ENCODE measurements around the gene CXCL10. TPM values are rescaled to one million over a fixed set of nuclear protein-coding genes. Genes with fewer than 3 reads are reported as not detected.

The CXCL10 gene
- total RNA-seq, 1 experiment from 2014 or later = not detected

GRCh38 chr4:75989846-75990528, 33.3 kb downstream of the CXCL10 start:
- ATAC-seq (no peak), DNase-seq (ENCODE audit: low read depth, low spot score) (no peak)
- Histone ChIP-seq H3K4me1 (ENCODE audit: control insufficient read depth, insufficient read depth, low read length) (peaks cover 6% of the 10 kb centered on the region), H3K9me3 (ENCODE audit: control insufficient read depth, insufficient read depth, low read depth, low read length) (no peaks in the 10 kb centered on the region), H3K27me3 (ENCODE audit: control insufficient read depth, insufficient read depth, low read length) (no peaks in the 10 kb centered on the region), H3K4me3 (ENCODE audit: low read depth in 2 of 2, low read length in 2 of 2) (peak overlapping the region; percentile 95 to 97), H3K36me3 (ENCODE audit: control insufficient read depth, insufficient read depth, low read length) (peaks cover 5% of the 10 kb centered on the region; the same call in 1 of the 2 replicates), H3K27ac (ENCODE audit: low read length) (peak overlapping the region; percentile 87)
- intact Hi-C loops (cut with micrococcal nuclease; ENCODE audit: unreplicated experiment) = no loop called here
- CTCF ChIA-PET = no interaction called here
- BruUV-seq (replicated peaks) = no TSS peak
- in situ Hi-C loops (cut with HindIII; ENCODE audit: low pct_unique_long_range_greater_than_20kb, low sequenced_read_pairs) = no loop called here
- POLR2A ChIA-PET = no interaction called here
- TF ChIP-seq POLR2AphosphoS5 (IDR thresholded peaks at IDR 0.05; ENCODE audit: low read depth, low read length) = no peak
- no peak for TF ChIP-seq SIN3A (IDR thresholded peaks at IDR 0.05; ENCODE audit: borderline replicate concordance, insufficient read depth, low read depth, low read length)
- no peak for TF ChIP-seq REST (IDR thresholded peaks at IDR 0.05; ENCODE audit: insufficient read depth in 1 of 2, low read depth in 2 of 2, low read length in 1 of 2)
- no peak for TF ChIP-seq CTCF (IDR thresholded peaks at IDR 0.05)
- TF ChIP-seq TCF7L2 (IDR thresholded peaks at IDR 0.05; ENCODE audit: low read depth, low read length) = no peak

- POLR2A ChIA-PET = no interaction called here
- CTCF ChIA-PET = no interaction called here
- H3K9me3 ChIP-seq (ENCODE audit: control insufficient read depth, insufficient read depth, low read depth, low read length) = no peaks in the 10 kb centered on the region
- in situ Hi-C loops (cut with HindIII; ENCODE audit: low pct_unique_long_range_greater_than_20kb, low sequenced_read_pairs) = no loop called here
- H3K4me3 ChIP-seq (ENCODE audit: low read depth in 2 of 2, low read length in 2 of 2) = no peak overlapping the region
- no peak for DNase-seq (ENCODE audit: low read depth, low spot score)
- intact Hi-C loops (cut with micrococcal nuclease; ENCODE audit: unreplicated experiment) = no loop called here
- peaks cover 6% of the 10 kb centered on the region for H3K4me1 ChIP-seq (ENCODE audit: control insufficient read depth, insufficient read depth, low read length)
- no peak for ATAC-seq
- BruUV-seq (replicated peaks) = no TSS peak
- no peak overlapping the region for H3K27ac ChIP-seq (ENCODE audit: low read length)
- no peaks in the 10 kb centered on the region for H3K27me3 ChIP-seq (ENCODE audit: control insufficient read depth, insufficient read depth, low read length)
- no peak for TF ChIP-seq REST (IDR thresholded peaks at IDR 0.05; ENCODE audit: insufficient read depth in 1 of 2, low read depth in 2 of 2, low read length in 1 of 2)
- no peak for TF ChIP-seq CTCF (IDR thresholded peaks at IDR 0.05)
- no peak for TF ChIP-seq SIN3A (IDR thresholded peaks at IDR 0.05; ENCODE audit: borderline replicate concordance, insufficient read depth, low read depth, low read length)
- no peak for TF ChIP-seq TCF7L2 (IDR thresholded peaks at IDR 0.05; ENCODE audit: low read depth, low read length)
- no peak for TF ChIP-seq POLR2AphosphoS5 (IDR thresholded peaks at IDR 0.05; ENCODE audit: low read depth, low read length)
- peaks cover under 1% of the 10 kb centered on the region; the same call in 1 of the 2 replicates for H3K36me3 ChIP-seq (ENCODE audit: control insufficient read depth, insufficient read depth, low read length)
Observed at GRCh38 chr4:75985116-75985515, 38.2 kb downstream of the CXCL10 start.

All from Panc1 (cell line).